HepG2 (cell line): ENCODE measurements around the gene HOXD3. TPM values are rescaled to one million over a fixed set of nuclear protein-coding genes. Genes with fewer than 3 reads are reported as not detected.

Experiments used
- ATF3 ChIP-seq: sonication (generic); formaldehyde crosslinking; IDR thresholded peaks from 2 replicates; pipeline ENCODE4 v1.4.0; 2020; ENCODE audit warnings: missing genetic modification reagents
- HOMEZ ChIP-seq: IDR thresholded peaks from 2 replicates; pipeline ENCODE4 v1.6.1; 2016; ENCODE audit warnings: low read depth
- MAZ ChIP-seq, 2 experiments: sonication (generic) in 1 of 2; formaldehyde crosslinking in 1 of 2; IDR thresholded peaks; 2 replicates each; pipeline versions ENCODE4 v1.5.0 to v1.6.1; 2012 to 2020; ENCODE audit warnings: low read depth in 2 of 2, mild to moderate bottlenecking in 2 of 2, borderline replicate concordance in 1 of 2, improper control_type of control experiment in 1 of 2, low read length in 1 of 2, missing genetic modification reagents in 1 of 2, moderate library complexity in 1 of 2
- PBX3 ChIP-seq: sonication (generic); formaldehyde crosslinking; IDR thresholded peaks from 2 replicates; pipeline ENCODE4 v1.8.1; 2023; ENCODE audit warnings: missing genetic modification reagents, inconsistent platforms, borderline replicate concordance
- PHF8 ChIP-seq: sonication (generic); formaldehyde crosslinking; IDR thresholded peaks from 2 replicates; pipeline ENCODE4 v1.5.0; 2020; ENCODE audit warnings: missing genetic modification reagents
- PTBP1 ChIP-seq: fragments of 200-400 bp; formaldehyde crosslinking; IDR thresholded peaks from 2 replicates; pipeline ENCODE4 v1.6.1; 2018; ENCODE audit warnings: low read length, low read depth; ENCODE audit not compliant: poor library complexity, severe bottlenecking
- RARG ChIP-seq: sonication (generic); formaldehyde crosslinking; IDR thresholded peaks from 2 replicates; pipeline ENCODE4 v1.4.0; 2020; ENCODE audit warnings: low read depth, mild to moderate bottlenecking, missing genetic modification reagents
- SNAPC5 ChIP-seq: sonication (generic); formaldehyde crosslinking; IDR thresholded peaks from 2 replicates; pipeline ENCODE4 v1.8.1; 2023; ENCODE audit warnings: mild to moderate bottlenecking, missing genetic modification reagents, borderline replicate concordance
- TBX3 ChIP-seq: fragments of 450-650 bp; IDR thresholded peaks from 2 replicates; pipeline ENCODE4 v1.6.1; 2017; ENCODE audit warnings: antibody characterized with exemption, mild to moderate bottlenecking, inconsistent platforms, borderline replicate concordance
- THAP7 ChIP-seq: sonication (generic); formaldehyde crosslinking; IDR thresholded peaks from 2 replicates; pipeline ENCODE4 v1.8.1; 2023; ENCODE audit warnings: mild to moderate bottlenecking, missing genetic modification reagents
- ZFP62 ChIP-seq: sonication (generic); formaldehyde crosslinking; IDR thresholded peaks from 2 replicates; pipeline ENCODE4 v1.4.0; 2020; ENCODE audit warnings: missing genetic modification reagents
- ZFY ChIP-seq: sonication (generic); formaldehyde crosslinking; IDR thresholded peaks from 2 replicates; pipeline ENCODE4 v1.4.0; 2020; ENCODE audit warnings: missing genetic modification reagents
- ZMAT3 ChIP-seq: sonication (generic); formaldehyde crosslinking; conservative IDR thresholded peaks from 2 replicates; pipeline ENCODE4 v1.7.0; 2021; ENCODE audit warnings: missing genetic modification reagents
- ZNF180 ChIP-seq: sonication (generic); formaldehyde crosslinking; IDR thresholded peaks from 2 replicates; pipeline ENCODE4 v1.4.0; 2020; ENCODE audit warnings: low read depth, missing genetic modification reagents, borderline replicate concordance
- ZNF253 ChIP-seq: sonication (generic); formaldehyde crosslinking; IDR thresholded peaks from 2 replicates; pipeline ENCODE4 v1.8.0; 2022; ENCODE audit warnings: mild to moderate bottlenecking, missing genetic modification reagents, borderline replicate concordance
- ZNF275 ChIP-seq: sonication (generic); formaldehyde crosslinking; IDR thresholded peaks from 2 replicates; pipeline ENCODE4 v1.8.0; 2022; ENCODE audit warnings: missing genetic modification reagents, mild to moderate bottlenecking, inconsistent platforms, borderline replicate concordance
- ZNF296 ChIP-seq: sonication (generic); formaldehyde crosslinking; conservative IDR thresholded peaks from 2 replicates; pipeline ENCODE4 v1.5.0; 2020; ENCODE audit warnings: mild to moderate bottlenecking, missing genetic modification reagents
- ZNF30 ChIP-seq: sonication (generic); formaldehyde crosslinking; IDR thresholded peaks from 2 replicates; pipeline ENCODE4 v1.5.0; 2020; ENCODE audit warnings: mild to moderate bottlenecking, missing genetic modification reagents
- ZNF446 ChIP-seq: sonication (generic); formaldehyde crosslinking; IDR thresholded peaks from 2 replicates; pipeline ENCODE4 v1.5.0; 2020; ENCODE audit warnings: mild to moderate bottlenecking, missing genetic modification reagents
- ZNF512B ChIP-seq: sonication (generic); formaldehyde crosslinking; IDR thresholded peaks from 2 replicates; pipeline ENCODE4 v1.5.1; 2020; ENCODE audit warnings: missing genetic modification reagents, mild to moderate bottlenecking, borderline replicate concordance
- ZNF768 ChIP-seq: sonication (generic); formaldehyde crosslinking; IDR thresholded peaks from 2 replicates; pipeline ENCODE4 v1.4.0; 2020; ENCODE audit warnings: missing genetic modification reagents
- polyA plus RNA-seq, 8 experiments: library from polyadenylated mRNA; depleted of rRNA in 3 of 8; stranded (reverse) in 7 of 8; unstranded in 1 of 8; fragments of >200 nt; fragmentation: Illumina TruSeq in 4 of 8; extraction: Trizol in 4 of 8; gene quantifications; 2 replicates each; pipeline versions ENCODE4 v1.2.1 to v1.2.3, GENCODE V29; 2011 to 2016; ENCODE audit warnings: low read depth in 4 of 8, missing spikeins in 1 of 8, mixed read lengths in 1 of 8; ENCODE audit not compliant: insufficient read depth in 1 of 8
- total RNA-seq, 5 experiments: library from RNA; depleted of rRNA; stranded (reverse); fragments of >200 nt; fragmentation: Illumina TruSeq; extraction: Trizol; gene quantifications; 2 replicates each; pipeline ENCODE4 v1.2.3, GENCODE V29; 2016; ENCODE audit warnings: low read depth in 1 of 5

Gene HOXD3
- total and polyA plus RNA-seq, 2 of the 13 experiments (the other 11 are each of a cell fraction or from before 2014, with no cell fraction given) = 0.05 to 0.09 TPM

- TF ChIP-seq ZNF30 (CRISPR knock-in tag) = no peak
- TF ChIP-seq ZFY (CRISPR knock-in tag) = no peak; the same call in 1 of the 2 replicates
- TF ChIP-seq PHF8 (CRISPR knock-in tag) = no peak
- TF ChIP-seq ZNF296 = no peak
- TF ChIP-seq ZNF253 (CRISPR knock-in tag) = no peak
- TF ChIP-seq ZFP62 (CRISPR knock-in tag) = no peak
- TF ChIP-seq ZNF768 (CRISPR knock-in tag) = no peak
- TF ChIP-seq ZNF446 (CRISPR knock-in tag) = no peak
- no peak for TF ChIP-seq ZMAT3 (CRISPR knock-in tag)
- TF ChIP-seq MAZ (IDR thresholded peaks at IDR 0.05; ENCODE audit: borderline replicate concordance, low read depth, low read length) = no peak
- TF ChIP-seq MAZ (CRISPR knock-in tag; IDR thresholded peaks at IDR 0.05; ENCODE audit: low read depth) = no peak
- no peak for TF ChIP-seq TBX3
- no peak for TF ChIP-seq PBX3
- no peak; the same call in 1 of the 2 replicates for TF ChIP-seq ZNF275 (CRISPR knock-in tag)
- TF ChIP-seq ZNF512B (CRISPR knock-in tag) = no peak; the same call in 1 of the 2 replicates
- no peak for TF ChIP-seq PTBP1
- no peak for TF ChIP-seq RARG (CRISPR knock-in tag)
- no peak for TF ChIP-seq SNAPC5 (CRISPR knock-in tag)
- no peak for TF ChIP-seq THAP7 (CRISPR knock-in tag)
- TF ChIP-seq ZNF180 (CRISPR knock-in tag) = no peak
- TF ChIP-seq ATF3 (CRISPR knock-in tag) = no peak
- TF ChIP-seq HOMEZ (CRISPR knock-in tag) = no peak
Measured at GRCh38 chr2:176187200-176187898, 30.2 kb downstream of the HOXD3 start (continued).
